SH-SY5Y (cell line): Measurements from ENCODE around the gene DQX1.

ENCODE experiments used
- GATA2 ChIP-seq: IDR thresholded peaks from 2 replicates; pipeline ENCODE4 v1.6.1; 2011; ENCODE audit warnings: mild to moderate bottlenecking, low read depth, low read length
- GATA3 ChIP-seq: IDR thresholded peaks from 2 replicates; pipeline ENCODE4 v1.6.1; 2011; ENCODE audit warnings: low read depth, mild to moderate bottlenecking, low read length, moderate library complexity

GRCh38 chr2:74525717-74526648, at the start of gene DQX1:
- TF ChIP-seq GATA3 (no peak), GATA2 (no peak)
